Prostate gland (tissue), 2 donors: ENCODE results near the gene LOXHD1. TPM values are rescaled to one million over a fixed set of nuclear protein-coding genes. Genes with fewer than 3 reads are reported as not detected.

Experiments
- DNase-seq: peaks from one replicate; pipeline ENCODE4 v3.0.0-alpha.2; 2019; ENCODE audit warnings: low spot score
- H3K27ac ChIP-seq, 2 donors: fragments of 200-600 bp; sonication (generic); 2 replicates each; pipeline ENCODE4 v1.5.1; 2017 to 2019
- H3K27me3 ChIP-seq: fragments of 200-600 bp; sonication (generic); replicated peaks from 2 replicates; pipeline ENCODE4 v1.5.1; 2019; ENCODE audit not compliant: insufficient read depth
- H3K36me3 ChIP-seq, 2 donors: fragments of 200-600 bp; sonication (generic); 1 replicate in 1 of 2; 2 replicates in 1 of 2; pipeline versions ENCODE4 v1.5.1 to v1.8.1; 2017 to 2019
- H3K4me1 ChIP-seq: fragments of 200-600 bp; sonication (generic); replicated peaks from 2 replicates; pipeline ENCODE4 v1.5.1; 2019
- H3K4me3 ChIP-seq, 2 donors: fragments of 200-600 bp; sonication (generic); 2 replicates each; pipeline ENCODE4 v1.5.1; 2017 to 2019
- H3K9me3 ChIP-seq: fragments of 200-600 bp; sonication (generic); 2 replicates; pipeline ENCODE4 v1.5.1; 2017
- POLR2A ChIP-seq: fragments of 450-650 bp; IDR thresholded peaks from one replicate; pipeline ENCODE4 v1.6.1; 2016; ENCODE audit warnings: antibody characterized with exemption, mild to moderate bottlenecking
- POLR2AphosphoS5 ChIP-seq: sonication (generic); formaldehyde crosslinking; IDR thresholded peaks from one replicate; pipeline ENCODE4 v1.6.1; 2017; ENCODE audit warnings: antibody characterized with exemption
- WGBS: methylation state at CpG from one replicate; pipeline ENCODE4 v1.1.5; 2018; 5-methylcytosine and 5-hydroxymethylcytosine counted together
- intact Hi-C: fragments of 100-400 bp; cut with DNase I; formaldehyde crosslinking; loops from one replicate; pipeline ENCODE4 v1.14.2; 2022
- total RNA-seq, 2 donors: library from RNA; depleted of rRNA; stranded (reverse); fragments of >200 nt; gene quantifications; one replicate each; pipeline ENCODE4 v1.1.0, GENCODE V29; 2016
- TF ChIP-seq, protein P1 (sequence below), 4 experiments: fragments of 200-600 bp in 2 of 4; fragments of 450-650 bp in 2 of 4; sonication (generic) in 2 of 4; IDR thresholded peaks; 1 replicate in 3 of 4; 2 replicates in 1 of 4; pipeline ENCODE4 v1.5.1; 2016 to 2019; ENCODE audit warnings: antibody characterized with exemption in 4 of 4, mild to moderate bottlenecking in 2 of 4, moderate library complexity in 2 of 4

The LOXHD1 gene
- total RNA-seq, 2 donors from 2014 or later, result 1.4 TPM; not detected in 1

DNA sequence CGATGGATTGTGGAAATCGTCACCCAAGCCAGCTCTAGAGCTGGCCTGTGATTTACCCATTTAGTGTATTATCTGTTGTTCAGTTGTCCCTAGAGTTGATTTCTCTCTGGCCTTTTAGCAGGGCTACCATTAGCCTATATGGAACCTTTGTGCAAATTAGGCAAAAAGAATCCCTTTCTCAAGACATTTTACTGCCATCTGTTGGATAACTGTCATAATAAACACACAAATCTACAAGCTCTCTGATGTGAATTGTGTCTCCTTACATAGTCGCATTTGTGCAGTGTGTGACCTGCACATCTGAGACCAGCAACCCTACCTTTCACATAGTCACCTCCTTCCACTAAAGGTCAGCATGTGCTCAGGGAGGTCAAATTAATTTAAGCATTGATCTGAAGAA is 34.0 kb downstream of the LOXHD1 start:
- 85% methylated on average over 3 of the region's 3 CpGs for WGBS
- Histone ChIP-seq H3K27ac (no peak overlapping the region), H3K27me3 (no peaks in the 10 kb centered on the region), H3K4me1 (no peaks in the 10 kb centered on the region), H3K36me3 (no peaks in the 10 kb centered on the region), H3K4me3 (no peak overlapping the region), H3K9me3 (no peaks in the 10 kb centered on the region)
- TF ChIP-seq, protein P1, sequence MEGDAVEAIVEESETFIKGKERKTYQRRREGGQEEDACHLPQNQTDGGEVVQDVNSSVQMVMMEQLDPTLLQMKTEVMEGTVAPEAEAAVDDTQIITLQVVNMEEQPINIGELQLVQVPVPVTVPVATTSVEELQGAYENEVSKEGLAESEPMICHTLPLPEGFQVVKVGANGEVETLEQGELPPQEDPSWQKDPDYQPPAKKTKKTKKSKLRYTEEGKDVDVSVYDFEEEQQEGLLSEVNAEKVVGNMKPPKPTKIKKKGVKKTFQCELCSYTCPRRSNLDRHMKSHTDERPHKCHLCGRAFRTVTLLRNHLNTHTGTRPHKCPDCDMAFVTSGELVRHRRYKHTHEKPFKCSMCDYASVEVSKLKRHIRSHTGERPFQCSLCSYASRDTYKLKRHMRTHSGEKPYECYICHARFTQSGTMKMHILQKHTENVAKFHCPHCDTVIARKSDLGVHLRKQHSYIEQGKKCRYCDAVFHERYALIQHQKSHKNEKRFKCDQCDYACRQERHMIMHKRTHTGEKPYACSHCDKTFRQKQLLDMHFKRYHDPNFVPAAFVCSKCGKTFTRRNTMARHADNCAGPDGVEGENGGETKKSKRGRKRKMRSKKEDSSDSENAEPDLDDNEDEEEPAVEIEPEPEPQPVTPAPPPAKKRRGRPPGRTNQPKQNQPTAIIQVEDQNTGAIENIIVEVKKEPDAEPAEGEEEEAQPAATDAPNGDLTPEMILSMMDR (IDR thresholded peaks at IDR 0.05), result peak in 1 of 4 experiments; percentile 15
- TF ChIP-seq POLR2A, result no peak
- no peak for TF ChIP-seq POLR2AphosphoS5
- intact Hi-C loops, result no loop called here
- DNase-seq, result no peak

DNA sequence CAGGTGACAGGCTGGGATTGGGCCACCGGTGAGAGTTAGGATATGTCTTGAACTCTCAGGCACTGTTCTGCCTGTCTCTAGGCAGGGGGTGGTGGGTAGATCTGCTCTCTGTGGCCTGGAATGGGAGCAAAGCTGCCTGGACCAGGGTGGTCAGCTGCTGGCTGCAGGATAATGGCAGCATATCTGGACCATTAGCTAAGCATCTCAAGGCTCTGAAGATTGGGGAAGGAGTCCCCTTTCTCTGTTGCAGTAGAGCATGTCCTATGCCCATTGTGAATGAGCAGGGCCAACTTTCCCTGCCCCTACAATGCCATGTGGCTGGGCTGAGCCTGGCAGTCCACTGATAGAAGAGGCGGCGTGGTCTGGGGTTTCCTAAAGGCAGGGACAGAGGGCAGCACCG is 34.6 kb downstream of the LOXHD1 start:
- DNase-seq, result no peak
- whole genome bisulfite sequencing, result 95% methylated on average over 4 of the region's 4 CpGs
- Histone ChIP-seq H3K9me3 (no peaks in the 10 kb centered on the region), H3K4me3 (no peak overlapping the region), H3K4me1 (no peaks in the 10 kb centered on the region), H3K36me3 (no peaks in the 10 kb centered on the region), H3K27me3 (no peaks in the 10 kb centered on the region), H3K27ac (no peak overlapping the region)
- TF ChIP-seq POLR2AphosphoS5 (no peak), POLR2A (no peak)
- TF ChIP-seq, protein P1 (IDR thresholded peaks at IDR 0.05), result no peak
- intact Hi-C loops, result no loop called here

DNA sequence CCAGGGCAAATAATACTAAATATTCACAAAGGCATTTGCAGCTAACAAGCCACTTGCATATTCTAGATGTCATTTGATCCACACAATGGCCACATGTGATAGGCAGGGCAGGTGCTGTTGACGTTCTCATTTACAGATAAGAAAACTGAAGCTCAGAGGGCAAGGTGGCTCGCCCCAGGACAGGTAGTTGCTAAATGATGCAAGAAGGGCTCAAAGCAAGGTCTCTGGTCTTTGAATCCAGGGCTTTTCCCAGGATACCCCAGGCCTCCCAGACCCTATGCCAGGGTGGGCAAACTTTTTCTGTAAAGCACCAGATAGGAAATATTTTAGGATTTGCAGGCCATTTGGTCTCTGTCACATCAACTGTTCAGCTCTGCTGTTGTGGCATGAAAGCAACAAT is 35.1 kb downstream of the LOXHD1 start:
- TF ChIP-seq POLR2AphosphoS5 (no peak), POLR2A (no peak)
- TF ChIP-seq, protein P1 (IDR thresholded peaks at IDR 0.05), result no peak
- no peak overlapping the region for H3K27ac ChIP-seq
- H3K27me3 ChIP-seq, result no peaks in the 10 kb centered on the region
- no peaks in the 10 kb centered on the region for H3K9me3 ChIP-seq
- H3K36me3 ChIP-seq, result no peaks in the 10 kb centered on the region
- no peak overlapping the region for H3K4me3 ChIP-seq
- DNase-seq, result no peak
- 78% methylated on average over 2 of the region's 2 CpGs for whole genome bisulfite sequencing
- intact Hi-C loops, result no loop called here
- H3K4me1 ChIP-seq, result no peaks in the 10 kb centered on the region

DNA sequence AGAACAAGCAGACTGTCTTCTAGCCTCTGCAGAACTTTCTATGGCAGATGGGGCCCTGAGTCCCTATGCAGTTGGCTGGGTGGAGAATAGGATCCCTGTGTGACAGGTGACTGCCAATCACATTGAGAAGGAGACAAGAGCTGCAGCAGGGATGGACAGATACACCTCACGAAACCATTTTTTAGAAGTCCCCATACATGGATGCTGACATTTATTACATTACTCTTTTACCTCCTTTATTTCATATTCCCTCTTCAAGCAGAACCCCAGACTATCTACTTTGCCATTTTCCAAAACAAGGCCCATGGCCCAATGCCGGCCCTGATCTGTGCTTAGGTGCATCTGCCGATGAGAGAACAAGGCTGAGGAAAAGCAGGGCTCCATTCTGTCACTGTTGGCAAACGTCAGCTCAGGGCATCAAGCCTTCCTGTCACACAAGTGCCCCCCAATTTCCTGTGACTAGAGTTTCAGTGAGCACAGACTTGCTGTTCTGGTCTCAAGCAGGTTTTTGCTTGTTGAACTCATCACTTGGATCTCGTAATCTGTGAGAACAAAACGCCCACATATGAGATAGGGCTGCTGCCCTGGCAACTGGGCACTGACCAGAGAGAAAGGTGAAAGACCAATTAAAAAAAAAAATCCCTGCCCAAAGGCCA is 35.8 kb downstream of the LOXHD1 start:
- H3K27me3 ChIP-seq, result no peaks in the 10 kb centered on the region
- peak; percentile 1 for DNase-seq
- no peak overlapping the region for H3K27ac ChIP-seq
- H3K36me3 ChIP-seq, result no peaks in the 10 kb centered on the region
- no peak overlapping the region for H3K4me3 ChIP-seq
- no peaks in the 10 kb centered on the region for H3K9me3 ChIP-seq
- WGBS, result 60% methylated on average over 6 of the region's 6 CpGs
- intact Hi-C loops, result no loop called here
- TF ChIP-seq, protein P1 (IDR thresholded peaks at IDR 0.05), result no peak
- TF ChIP-seq POLR2A, result no peak
- no peak for TF ChIP-seq POLR2AphosphoS5
- no peaks in the 10 kb centered on the region for H3K4me1 ChIP-seq

DNA sequence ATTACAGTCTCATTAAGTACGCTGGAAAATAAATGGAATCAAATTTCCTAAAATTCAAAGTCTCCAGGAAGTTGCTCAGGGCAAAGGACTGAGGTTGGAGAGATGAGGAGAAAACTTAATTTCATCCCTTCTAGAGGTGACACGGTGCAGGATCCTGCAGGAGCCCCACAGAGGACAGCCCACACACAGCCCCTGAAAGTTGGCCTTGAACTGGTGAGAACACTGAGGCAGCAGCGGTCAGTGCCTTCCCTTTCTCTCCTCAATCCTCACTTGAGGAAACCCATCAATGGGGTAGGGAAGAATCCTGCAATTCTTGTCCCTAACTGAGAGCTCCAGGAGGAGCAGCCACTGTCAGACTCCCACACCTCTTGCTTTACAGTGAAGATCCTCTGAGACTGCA is 37.5 kb downstream of the LOXHD1 start:
- intact Hi-C loops, result no loop called here
- Histone ChIP-seq H3K27ac (no peak overlapping the region), H3K36me3 (no peaks in the 10 kb centered on the region), H3K4me3 (no peak overlapping the region), H3K4me1 (no peaks in the 10 kb centered on the region), H3K9me3 (no peaks in the 10 kb centered on the region), H3K27me3 (no peaks in the 10 kb centered on the region)
- TF ChIP-seq POLR2A, result no peak
- no peak for TF ChIP-seq POLR2AphosphoS5
- TF ChIP-seq, protein P1 (IDR thresholded peaks at IDR 0.05), result no peak
- WGBS, result 72% methylated on average over 3 of the region's 3 CpGs
- DNase-seq, result no peak
